ENCODE data around the gene RAD9B.
"Not testable (repeated sequence)": the region's sequence is repeated elsewhere in the genome, so short reads cannot be mapped to it uniquely, and the experiment has no call there.

RAD9B gene

DNA sequence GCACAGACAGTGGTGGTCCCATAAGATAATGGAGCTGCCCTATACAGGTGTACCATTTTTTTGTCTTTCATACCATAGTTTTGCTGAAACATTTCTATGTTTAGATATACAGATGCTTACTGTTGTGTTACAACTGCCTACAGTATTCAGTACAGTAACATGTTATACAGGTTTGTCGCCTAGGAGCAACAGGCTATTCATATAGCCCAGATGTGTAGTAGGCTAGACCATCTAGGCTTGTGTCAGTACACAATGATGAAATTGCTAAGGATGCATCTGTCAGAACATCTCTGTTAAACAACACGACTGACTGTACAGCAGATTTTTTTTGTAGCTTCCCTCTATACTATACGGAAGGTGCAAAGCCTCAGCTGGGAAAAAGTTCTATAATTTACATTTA lies 30.5 kb downstream of the RAD9B start:
- Histone ChIP-seq H3K4me1 (ENCODE audit: control insufficient read depth, insufficient read depth, low read length) (peaks cover 2% of the 10 kb centered on the region), H3K9ac (ENCODE audit: low read length) (no peak overlapping the region), H3K9me3 (ENCODE audit: control insufficient read depth, low read length) (no peaks in the 10 kb centered on the region), H3K4me3 (ENCODE audit: low read length) (no peak overlapping the region), H3K27me3 (ENCODE audit: control insufficient read depth, insufficient read depth, low read length) (no peaks in the 10 kb centered on the region), H3K36me3 (ENCODE audit: control insufficient read depth, insufficient read depth, low read length) (no peaks in the 10 kb centered on the region)

DNA sequence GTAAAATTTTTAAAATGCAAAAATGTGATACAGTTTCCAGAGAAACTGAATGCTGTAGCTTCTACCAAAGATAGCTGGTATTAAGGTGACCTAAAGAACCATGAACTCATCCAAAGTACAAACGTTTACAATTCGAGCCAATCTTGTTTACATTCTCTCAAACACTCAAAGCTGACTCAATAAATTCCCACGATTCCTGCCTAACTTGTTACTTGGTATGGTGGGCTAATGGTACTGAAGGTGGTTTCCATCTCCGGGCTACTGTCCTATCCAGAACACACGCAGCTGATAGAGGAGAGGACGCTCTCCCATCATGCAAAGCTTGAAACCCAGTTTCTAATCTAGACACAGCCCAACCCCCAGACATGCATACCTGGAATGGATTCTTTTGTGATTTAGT lies 31.5 kb downstream of the RAD9B start:
- Histone ChIP-seq H3K4me3 (ENCODE audit: low read length) (no peak overlapping the region), H3K27me3 (ENCODE audit: control insufficient read depth, insufficient read depth, low read length) (no peaks in the 10 kb centered on the region), H3K9me3 (ENCODE audit: control insufficient read depth, low read length) (no peaks in the 10 kb centered on the region), H3K9ac (ENCODE audit: low read length) (no peak overlapping the region), H3K4me1 (ENCODE audit: control insufficient read depth, insufficient read depth, low read length) (peaks cover 12% of the 10 kb centered on the region), H3K36me3 (ENCODE audit: control insufficient read depth, insufficient read depth, low read length) (no peaks in the 10 kb centered on the region)

DNA sequence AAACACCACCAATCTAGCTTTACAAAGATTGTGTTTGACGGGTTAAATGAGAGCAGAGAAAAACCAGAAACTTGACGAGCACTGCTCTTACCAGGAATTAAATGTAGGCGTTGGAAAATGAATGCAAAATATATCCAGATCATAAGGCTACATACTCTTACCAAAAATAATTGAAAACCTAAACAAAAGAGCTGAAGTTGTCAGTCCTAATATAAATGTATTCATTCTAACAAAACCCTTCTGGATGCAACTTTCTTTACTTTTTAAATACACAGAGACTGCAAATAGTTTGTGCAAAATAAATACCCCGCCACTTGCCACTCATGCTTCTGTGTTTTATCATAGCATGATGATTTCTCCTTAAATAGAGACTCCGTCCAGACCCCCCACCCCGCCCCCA lies 32.7 kb downstream of the RAD9B start:
- no peaks in the 10 kb centered on the region for H3K36me3 ChIP-seq (ENCODE audit: control insufficient read depth, insufficient read depth, low read length)
- H3K4me1 ChIP-seq (ENCODE audit: control insufficient read depth, insufficient read depth, low read length), result peaks cover 19% of the 10 kb centered on the region
- no peak overlapping the region for H3K9ac ChIP-seq (ENCODE audit: low read length)

DNA sequence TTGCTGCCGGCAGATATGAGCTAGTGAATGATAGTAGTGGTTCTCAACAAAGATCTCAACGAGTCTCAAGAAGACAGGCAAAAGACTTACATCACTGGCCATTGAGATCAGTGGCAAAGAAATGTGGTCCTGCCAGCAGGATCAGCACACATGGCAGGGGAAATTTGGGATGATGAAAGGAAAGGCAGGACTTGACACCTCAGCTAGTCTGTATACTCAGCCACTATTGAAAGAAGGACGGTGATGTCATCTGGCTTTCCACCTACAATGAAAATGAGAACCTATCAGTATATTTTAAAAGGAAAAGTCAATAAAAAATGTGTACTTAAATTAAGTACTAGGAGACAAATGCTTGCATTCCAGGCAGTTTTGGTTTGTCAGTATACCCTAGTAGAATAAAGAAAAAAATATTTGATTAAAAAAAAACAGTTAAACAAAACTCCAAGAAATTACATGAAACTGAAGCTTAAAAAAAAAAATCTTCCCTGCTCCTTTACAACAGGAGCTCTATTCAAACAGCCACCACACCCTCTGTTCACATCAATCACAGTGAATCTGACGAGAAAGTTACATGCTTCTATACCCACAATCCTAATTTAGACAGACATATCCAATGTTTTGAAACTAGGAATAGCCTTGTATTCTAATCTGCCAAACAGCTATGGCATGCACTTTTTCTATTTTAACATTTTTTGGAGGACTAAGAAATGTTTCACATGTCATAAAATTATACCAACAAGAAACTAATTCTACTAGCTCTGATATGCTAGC lies 34.9 kb downstream of the RAD9B start:
- Histone ChIP-seq H3K9ac (ENCODE audit: low read length) (no peak overlapping the region), H3K27me3 (ENCODE audit: control insufficient read depth, insufficient read depth, low read length) (no peaks in the 10 kb centered on the region), H3K4me3 (ENCODE audit: low read length) (no peak overlapping the region), H3K36me3 (ENCODE audit: control insufficient read depth, insufficient read depth, low read length) (no peaks in the 10 kb centered on the region), H3K9me3 (ENCODE audit: control insufficient read depth, low read length) (no peaks in the 10 kb centered on the region), H3K4me1 (ENCODE audit: control insufficient read depth, insufficient read depth, low read length) (peaks cover 19% of the 10 kb centered on the region)

More for the DNA sequence above, 32.7 kb downstream of the RAD9B start:
- Histone ChIP-seq H3K4me3 (ENCODE audit: low read length) (no peak overlapping the region), H3K27me3 (ENCODE audit: control insufficient read depth, insufficient read depth, low read length) (no peaks in the 10 kb centered on the region), H3K9me3 (ENCODE audit: control insufficient read depth, low read length) (no peaks in the 10 kb centered on the region)

DNA sequence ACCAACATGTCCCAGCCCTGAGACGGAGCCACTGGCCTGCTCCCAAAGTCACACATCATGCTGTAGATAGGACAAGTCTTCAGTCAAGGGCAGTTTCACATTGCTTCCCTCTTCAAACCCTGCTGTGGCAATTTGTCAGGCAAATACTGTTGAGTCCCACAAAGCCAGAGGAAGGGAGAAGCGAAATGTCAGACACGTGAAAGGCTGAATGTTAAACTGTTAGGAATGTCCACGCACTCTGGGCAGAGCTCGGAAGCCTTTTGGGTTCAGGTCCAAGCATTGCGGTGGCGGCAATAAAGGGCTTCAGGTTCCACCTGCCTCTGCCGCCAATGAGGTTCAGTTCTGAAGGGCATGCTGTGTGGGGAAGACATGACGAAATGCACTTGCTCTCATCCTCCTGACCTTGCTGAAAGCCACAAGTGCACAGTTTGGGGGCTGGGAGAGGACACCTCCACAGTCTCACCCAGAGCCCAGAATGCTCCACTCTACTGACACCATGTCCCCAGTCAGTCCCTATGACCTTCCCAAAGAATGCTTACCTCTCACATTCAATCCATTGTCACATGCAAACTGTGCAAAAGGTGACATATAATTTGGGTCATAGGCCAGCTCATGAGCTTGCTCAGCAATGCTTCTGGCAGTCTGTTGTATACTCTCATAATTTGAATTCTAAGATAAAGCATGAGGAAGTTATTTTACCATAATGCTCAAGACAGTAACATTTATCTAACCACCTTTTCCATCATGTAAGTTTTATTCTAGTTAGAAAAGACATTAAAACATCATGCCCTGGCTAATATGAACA lies 35.7 kb downstream of the RAD9B start:
- Histone ChIP-seq H3K27me3 (ENCODE audit: control insufficient read depth, insufficient read depth, low read length) (no peaks in the 10 kb centered on the region), H3K9me3 (ENCODE audit: control insufficient read depth, low read length) (no peaks in the 10 kb centered on the region), H3K4me3 (ENCODE audit: low read length) (no peak overlapping the region), H3K4me1 (ENCODE audit: control insufficient read depth, insufficient read depth, low read length) (peaks cover 22% of the 10 kb centered on the region), H3K36me3 (ENCODE audit: control insufficient read depth, insufficient read depth, low read length) (no peaks in the 10 kb centered on the region), H3K9ac (ENCODE audit: low read length) (no peak overlapping the region)

DNA sequence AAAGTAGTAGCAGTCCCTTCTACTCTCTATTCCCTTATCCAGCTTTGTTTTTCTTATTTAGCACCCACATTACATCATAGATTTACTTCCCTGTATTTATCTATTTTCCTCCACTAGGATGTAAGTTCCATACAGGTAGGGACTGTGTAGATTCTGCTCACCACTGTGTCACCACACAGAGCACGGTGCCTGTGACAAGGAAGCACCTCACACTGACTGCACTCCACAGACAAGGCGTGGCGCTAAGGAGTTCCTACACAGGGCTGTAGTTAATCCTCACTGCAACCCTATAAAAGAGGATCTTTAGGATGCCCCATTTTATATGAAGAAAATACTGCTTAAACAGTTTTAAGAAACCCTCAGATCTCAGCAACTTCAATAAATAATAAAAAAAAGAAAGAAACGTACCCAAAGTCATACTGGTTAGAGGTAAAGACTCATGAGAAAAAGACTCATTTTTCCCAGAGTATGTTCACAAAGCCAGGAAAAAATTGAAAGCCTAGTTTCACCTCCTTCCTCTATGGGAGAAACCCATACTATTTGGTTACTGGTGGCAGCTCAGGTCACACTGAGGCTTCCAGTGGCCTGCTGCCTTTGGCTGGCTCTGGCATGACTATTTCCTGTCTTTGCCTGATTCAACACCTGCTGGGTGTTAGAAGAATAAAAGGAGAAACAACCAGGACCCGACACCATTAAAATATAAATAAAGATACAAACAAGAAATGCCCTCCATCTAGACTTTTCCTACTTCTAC lies 36.9 kb downstream of the RAD9B start:
- Histone ChIP-seq H3K27me3 (ENCODE audit: control insufficient read depth, insufficient read depth, low read length) (no peaks in the 10 kb centered on the region), H3K4me1 (ENCODE audit: control insufficient read depth, insufficient read depth, low read length) (peaks cover 34% of the 10 kb centered on the region), H3K9me3 (ENCODE audit: control insufficient read depth, low read length) (no peaks in the 10 kb centered on the region), H3K36me3 (ENCODE audit: control insufficient read depth, insufficient read depth, low read length) (no peaks in the 10 kb centered on the region), H3K9ac (ENCODE audit: low read length) (no peak overlapping the region), H3K4me3 (ENCODE audit: low read length) (no peak overlapping the region)

DNA sequence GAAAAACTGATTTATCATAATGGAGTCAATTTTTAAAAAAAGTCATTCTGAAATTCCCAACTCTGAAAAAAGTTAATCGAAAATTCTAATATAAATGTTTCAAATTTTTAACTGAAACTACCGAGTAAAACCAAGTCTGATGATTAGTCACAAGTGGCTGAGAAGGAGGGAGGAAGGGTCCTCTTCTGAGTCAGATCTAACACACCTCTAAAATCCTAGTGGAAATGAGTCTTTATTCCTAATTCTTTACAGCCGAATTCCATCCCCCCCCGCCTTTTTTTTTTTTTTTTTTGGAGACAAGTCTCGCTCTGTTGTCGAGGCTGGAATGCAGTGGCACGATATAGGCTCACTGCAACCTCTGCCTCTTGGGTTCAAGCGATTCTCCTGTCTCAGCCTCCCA lies 37.9 kb downstream of the RAD9B start:
- Histone ChIP-seq H3K4me1 (ENCODE audit: control insufficient read depth, insufficient read depth, low read length) (peaks cover 35% of the 10 kb centered on the region), H3K4me3 (ENCODE audit: low read length) (no peak overlapping the region), H3K9ac (ENCODE audit: low read length) (no peak overlapping the region), H3K27me3 (ENCODE audit: control insufficient read depth, insufficient read depth, low read length) (no peaks in the 10 kb centered on the region), H3K36me3 (ENCODE audit: control insufficient read depth, insufficient read depth, low read length) (no peaks in the 10 kb centered on the region), H3K9me3 (ENCODE audit: control insufficient read depth, low read length) (no peaks in the 10 kb centered on the region)

DNA sequence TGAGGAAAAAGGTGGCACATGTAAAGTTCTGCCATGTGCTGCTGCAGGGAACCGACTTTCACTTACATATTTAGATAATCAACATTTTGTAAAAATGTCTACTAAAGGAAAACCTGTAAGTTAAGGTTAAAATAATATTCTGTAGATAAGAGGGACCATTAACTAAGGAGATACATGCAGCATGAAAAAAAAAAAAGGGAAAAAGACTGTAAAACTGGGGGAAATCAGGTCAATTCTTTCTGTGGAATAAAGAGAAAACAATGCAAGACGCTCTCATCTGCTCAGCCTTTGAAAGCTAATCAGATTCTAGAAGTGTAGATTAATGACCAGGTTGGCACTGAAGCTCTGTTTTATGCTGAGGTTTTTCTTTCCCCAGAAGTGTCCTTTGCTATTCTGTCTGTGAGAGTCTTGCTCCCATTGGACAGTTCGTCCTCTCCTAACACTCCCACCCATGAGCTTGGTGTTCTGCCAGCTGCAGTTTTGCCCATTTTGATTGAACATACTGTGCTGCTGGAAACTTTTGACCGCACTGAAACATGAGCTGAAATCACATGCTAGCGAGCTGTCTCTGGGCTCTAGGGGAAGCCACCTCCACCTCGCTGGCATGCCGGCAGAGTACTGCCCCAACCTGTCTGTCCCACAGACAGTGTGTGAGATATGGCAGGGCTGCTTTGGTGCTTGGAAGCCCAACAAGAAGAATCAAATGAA lies 41.3 kb downstream of the RAD9B start:
- Histone ChIP-seq H3K36me3 (ENCODE audit: control insufficient read depth, insufficient read depth, low read length) (peaks cover 4% of the 10 kb centered on the region), H3K27me3 (ENCODE audit: control insufficient read depth, insufficient read depth, low read length) (no peaks in the 10 kb centered on the region), H3K4me3 (ENCODE audit: low read length) (no peak overlapping the region), H3K9me3 (ENCODE audit: control insufficient read depth, low read length) (no peaks in the 10 kb centered on the region), H3K4me1 (ENCODE audit: control insufficient read depth, insufficient read depth, low read length) (peaks cover 25% of the 10 kb centered on the region), H3K9ac (ENCODE audit: low read length) (peak overlapping the region; percentile 2)

DNA sequence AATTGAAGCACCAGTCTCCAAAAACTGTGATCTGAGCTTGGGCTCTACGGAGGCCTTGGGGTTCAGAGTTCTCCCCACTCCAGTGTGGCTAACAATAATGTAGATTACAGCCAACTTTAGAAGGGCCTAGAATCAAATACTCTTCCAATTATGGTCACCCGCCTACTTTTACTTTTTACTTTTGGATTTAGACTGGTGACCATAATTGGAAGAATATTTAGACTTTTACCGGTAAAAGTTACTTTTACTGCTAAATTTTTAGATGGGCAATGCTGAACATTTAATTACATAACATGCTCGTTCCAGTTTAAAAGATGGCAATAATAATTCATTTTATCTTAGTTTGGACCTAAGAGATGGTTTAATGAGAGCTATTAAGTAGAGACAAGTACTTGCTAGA lies 41.8 kb downstream of the RAD9B start:
- H3K4me3 ChIP-seq (ENCODE audit: low read length), result no peak overlapping the region
- no peak overlapping the region for H3K9ac ChIP-seq (ENCODE audit: low read length)
- H3K36me3 ChIP-seq (ENCODE audit: control insufficient read depth, insufficient read depth, low read length), result peaks cover 4% of the 10 kb centered on the region
- no peaks in the 10 kb centered on the region for H3K9me3 ChIP-seq (ENCODE audit: control insufficient read depth, low read length)
- H3K27me3 ChIP-seq (ENCODE audit: control insufficient read depth, insufficient read depth, low read length), result no peaks in the 10 kb centered on the region
- peaks cover 20% of the 10 kb centered on the region for H3K4me1 ChIP-seq (ENCODE audit: control insufficient read depth, insufficient read depth, low read length)

DNA sequence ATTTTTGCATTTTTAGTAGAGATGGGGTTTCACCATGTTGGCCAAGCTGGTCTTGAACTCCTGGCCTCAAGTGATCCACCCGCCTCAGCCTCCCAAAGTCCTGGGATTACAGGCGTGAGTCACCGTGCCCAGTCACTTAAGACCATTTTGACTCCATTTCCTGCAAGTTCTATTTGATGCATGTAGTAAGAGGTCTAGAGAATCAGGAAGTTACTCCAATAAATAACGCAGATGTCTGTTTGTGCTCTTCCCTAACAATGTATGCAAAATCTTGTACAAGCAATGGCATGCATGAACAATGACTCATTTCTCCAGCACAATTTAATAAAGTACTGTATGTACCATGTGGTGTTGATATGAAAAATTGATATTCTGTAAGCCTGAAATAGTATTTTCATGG lies 43.1 kb downstream of the RAD9B start:
- not testable (repeated sequence) for H3K27me3 ChIP-seq (ENCODE audit: control insufficient read depth, insufficient read depth, low read length); H3K9ac ChIP-seq (ENCODE audit: low read length); H3K36me3 ChIP-seq (ENCODE audit: control insufficient read depth, insufficient read depth, low read length); H3K9me3 ChIP-seq (ENCODE audit: control insufficient read depth, low read length); H3K4me3 ChIP-seq (ENCODE audit: low read length)
- peaks cover 16% of the 10 kb centered on the region for H3K4me1 ChIP-seq (ENCODE audit: control insufficient read depth, insufficient read depth, low read length)

DNA sequence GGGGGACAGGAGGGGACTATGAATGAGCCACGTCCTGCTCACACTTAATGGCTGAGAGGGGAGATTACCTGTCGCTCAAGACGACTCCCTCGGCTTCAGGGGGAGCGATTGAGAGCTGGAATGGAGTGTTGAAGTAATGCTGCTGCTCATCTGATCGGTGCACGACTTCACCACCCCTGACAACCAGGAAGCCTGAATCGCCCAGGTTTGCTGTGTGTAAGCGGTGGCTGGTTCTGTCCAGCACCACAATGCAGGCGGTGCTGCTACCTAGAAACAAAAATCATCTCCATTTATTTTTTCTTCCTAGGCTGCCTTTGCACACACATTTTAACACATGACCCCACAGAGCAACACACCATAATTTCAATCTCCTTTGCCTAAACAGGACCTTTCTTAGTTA lies 43.7 kb downstream of the RAD9B start:
- peaks cover 16% of the 10 kb centered on the region for H3K4me1 ChIP-seq (ENCODE audit: control insufficient read depth, insufficient read depth, low read length)

More for the DNA sequence above, 43.7 kb downstream of the RAD9B start:
- Histone ChIP-seq H3K9ac (ENCODE audit: low read length) (no peak overlapping the region), H3K27me3 (ENCODE audit: control insufficient read depth, insufficient read depth, low read length) (no peaks in the 10 kb centered on the region), H3K9me3 (ENCODE audit: control insufficient read depth, low read length) (no peaks in the 10 kb centered on the region), H3K36me3 (ENCODE audit: control insufficient read depth, insufficient read depth, low read length) (peaks cover 4% of the 10 kb centered on the region), H3K4me3 (ENCODE audit: low read length) (no peak overlapping the region)
